ENCODE data around the gene PAX6. TPM values are rescaled to one million over a fixed set of nuclear protein-coding genes. Genes with fewer than 3 reads are reported as not detected.

PAX6 gene
- total RNA-seq, 1 experiment from 2014 or later = 14.6 TPM

GRCh38 chr11:31740131-31740530 lies 71.0 kb downstream of the PAX6 start:
- H2AFZ ChIP-seq (ENCODE audit: low read length) = no peak overlapping the region
- BruUV-seq (replicated peaks) = no TSS peak
- no peaks in the 10 kb centered on the region for H3K9me3 ChIP-seq (ENCODE audit: low read length)
- no peaks in the 10 kb centered on the region for H3K9me2 ChIP-seq (replicated peaks; ENCODE audit: low read length)
- no peak for ATAC-seq
- ChIA-PET POLR2A (ENCODE audit: unreplicated experiment) (no interaction called here), CTCF (no interaction called here)
- H3K4me2 ChIP-seq (ENCODE audit: low read length) = no peak overlapping the region
- no peaks in the 10 kb centered on the region for H3K4me1 ChIP-seq (ENCODE audit: insufficient read depth, low read length)
- TF ChIP-seq EZH2 (IDR thresholded peaks at IDR 0.05; ENCODE audit: low read length, unreplicated experiment) = no peak
- no peaks in the 10 kb centered on the region for H3K79me2 ChIP-seq (ENCODE audit: low read length)
- no peak overlapping the region for H3K4me3 ChIP-seq (ENCODE audit: low read length)
- intact Hi-C loops (cut with micrococcal nuclease) = no loop called here
- no peak overlapping the region for H3K27ac ChIP-seq (ENCODE audit: low read length)
- H3F3A ChIP-seq (ENCODE audit: low read length, unreplicated experiment) = no peaks in the 10 kb centered on the region
- no peak overlapping the region for H3K9ac ChIP-seq (ENCODE audit: low read length)
- no peaks in the 10 kb centered on the region for H4K20me1 ChIP-seq (ENCODE audit: low read length)
- H3K36me3 ChIP-seq (ENCODE audit: low read depth, low read length) = no peaks in the 10 kb centered on the region
- H3K27me3 ChIP-seq (ENCODE audit: low read length) = no peaks in the 10 kb centered on the region
- no peak for DNase-seq
